MCF 10A (cell line): ENCODE results near the gene EVA1A. TPM values are rescaled to one million over a fixed set of nuclear protein-coding genes. Genes with fewer than 3 reads are reported as not detected.
"Not testable (repeated sequence)": the region's sequence is repeated elsewhere in the genome, so short reads cannot be mapped to it uniquely, and the experiment has no call there.

Experiments
- BruUV-seq: library from RNA; stranded (reverse); fragments of 400-500 nt; replicated peaks from 2 replicates; lab custom pipeline; 2021; lab: Mats Ljungman, UMichigan
- CTCF ChIA-PET: fragments of 300-600 bp; sonication (Branson Sonifier 250); formaldehyde crosslinking; extraction: SDS; loops from one replicate; lab custom pipeline; 2021; ENCODE audit warnings: antibody characterized with exemption, inconsistent platforms; lab: Yijun Ruan, JAX
- POLR2A ChIA-PET: fragments of 300-600, 350-650 bp; sonication (Branson Sonifier 250); formaldehyde crosslinking; extraction: SDS; loops from one replicate; lab custom pipeline; 2020; ENCODE audit warnings: antibody characterized with exemption, inconsistent platforms; lab: Yijun Ruan, JAX
- DNase-seq: peaks from one replicate; pipeline ENCODE4 v3.0.0-alpha.2; 2018; ENCODE audit not compliant: unreplicated experiment
- H3K27ac Mint-ChIP-seq: one replicate; pipeline ENCODE4 v1.8.0; 2022; ENCODE audit warnings: mild to moderate bottlenecking, low read depth, mixed read lengths; ENCODE audit not compliant: unreplicated experiment
- H3K27me3 Mint-ChIP-seq: one replicate; pipeline ENCODE4 v1.8.0; 2022; ENCODE audit warnings: mixed read lengths; ENCODE audit not compliant: insufficient read depth, unreplicated experiment
- H3K36me3 Mint-ChIP-seq: one replicate; pipeline ENCODE4 v1.8.0; 2022; ENCODE audit warnings: mild to moderate bottlenecking, moderate library complexity, mixed read lengths; ENCODE audit not compliant: insufficient read depth, unreplicated experiment
- H3K4me1 Mint-ChIP-seq: one replicate; pipeline ENCODE4 v1.8.0; 2022; ENCODE audit warnings: mixed read lengths; ENCODE audit not compliant: insufficient read depth, unreplicated experiment
- H3K4me3 Mint-ChIP-seq: one replicate; pipeline ENCODE4 v1.8.0; 2022; ENCODE audit warnings: mild to moderate bottlenecking, moderate library complexity, mixed read lengths; ENCODE audit not compliant: unreplicated experiment
- H3K9me3 Mint-ChIP-seq: one replicate; pipeline ENCODE4 v1.8.0; 2022; ENCODE audit warnings: mixed read lengths; ENCODE audit not compliant: unreplicated experiment
- intact Hi-C: fragments of 100-400 bp; cut with micrococcal nuclease; formaldehyde crosslinking; loops from 2 replicates; pipeline ENCODE4 v1.14.1; 2022
- total RNA-seq: library from RNA; stranded (reverse); gene quantifications from 2 replicates; pipeline ENCODE4 v1.2.3, GENCODE V29; 2022
- TF ChIP-seq, protein P1 (sequence below): fragments of 200-600 bp; IDR thresholded peaks from one replicate; pipeline ENCODE4 v1.8.0; 2022; ENCODE audit warnings: antibody characterized with exemption, mild to moderate bottlenecking; ENCODE audit not compliant: unreplicated experiment

Gene EVA1A
- total RNA-seq, 1 experiment from 2014 or later, result 14.4 TPM

DNA sequence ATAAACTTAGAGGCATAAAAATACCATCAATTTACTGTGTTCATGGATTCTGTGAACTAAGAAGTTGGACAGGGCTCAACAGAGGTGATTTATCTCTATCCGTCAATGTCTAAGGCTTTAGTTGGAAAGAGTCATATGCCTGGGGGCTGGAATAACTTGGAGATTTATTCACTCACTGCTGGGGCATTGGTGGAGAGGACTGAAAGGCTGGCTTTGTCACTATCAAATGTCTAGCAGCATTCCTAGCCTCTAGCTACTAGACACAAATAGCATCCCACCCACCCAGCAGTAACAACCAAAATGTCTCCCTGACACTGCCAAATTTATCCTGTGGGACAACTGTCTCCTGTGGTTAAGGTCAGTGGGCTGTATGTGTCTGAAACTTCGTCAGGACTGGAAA, 71.0 kb downstream of the EVA1A start:
- peaks cover 9% of the 10 kb centered on the region for H3K9me3 Mint-ChIP-seq
- intact Hi-C loops, result no loop called here
- H3K4me1 Mint-ChIP-seq, result no peaks in the 10 kb centered on the region
- DNase-seq, result no peak
- no TSS peak for BruUV-seq
- ChIA-PET POLR2A (interaction anchor here (0.5 kb wide), 1 partner anchor 283 kb away, joined by 3 read pairs; no protein-coding TSS in a partner anchor), CTCF (interaction anchor here (1.0 to 1.2 kb wide), 3 partner anchors 20 to 121 kb away, joined by 3 read pairs; no protein-coding TSS in a partner anchor)
- TF ChIP-seq, protein P1, sequence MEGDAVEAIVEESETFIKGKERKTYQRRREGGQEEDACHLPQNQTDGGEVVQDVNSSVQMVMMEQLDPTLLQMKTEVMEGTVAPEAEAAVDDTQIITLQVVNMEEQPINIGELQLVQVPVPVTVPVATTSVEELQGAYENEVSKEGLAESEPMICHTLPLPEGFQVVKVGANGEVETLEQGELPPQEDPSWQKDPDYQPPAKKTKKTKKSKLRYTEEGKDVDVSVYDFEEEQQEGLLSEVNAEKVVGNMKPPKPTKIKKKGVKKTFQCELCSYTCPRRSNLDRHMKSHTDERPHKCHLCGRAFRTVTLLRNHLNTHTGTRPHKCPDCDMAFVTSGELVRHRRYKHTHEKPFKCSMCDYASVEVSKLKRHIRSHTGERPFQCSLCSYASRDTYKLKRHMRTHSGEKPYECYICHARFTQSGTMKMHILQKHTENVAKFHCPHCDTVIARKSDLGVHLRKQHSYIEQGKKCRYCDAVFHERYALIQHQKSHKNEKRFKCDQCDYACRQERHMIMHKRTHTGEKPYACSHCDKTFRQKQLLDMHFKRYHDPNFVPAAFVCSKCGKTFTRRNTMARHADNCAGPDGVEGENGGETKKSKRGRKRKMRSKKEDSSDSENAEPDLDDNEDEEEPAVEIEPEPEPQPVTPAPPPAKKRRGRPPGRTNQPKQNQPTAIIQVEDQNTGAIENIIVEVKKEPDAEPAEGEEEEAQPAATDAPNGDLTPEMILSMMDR, result no peak
- no peak overlapping the region for H3K27ac Mint-ChIP-seq
- no peaks in the 10 kb centered on the region for H3K27me3 Mint-ChIP-seq
- H3K4me3 Mint-ChIP-seq, result no peak overlapping the region
- H3K36me3 Mint-ChIP-seq, result peaks cover 8% of the 10 kb centered on the region

DNA sequence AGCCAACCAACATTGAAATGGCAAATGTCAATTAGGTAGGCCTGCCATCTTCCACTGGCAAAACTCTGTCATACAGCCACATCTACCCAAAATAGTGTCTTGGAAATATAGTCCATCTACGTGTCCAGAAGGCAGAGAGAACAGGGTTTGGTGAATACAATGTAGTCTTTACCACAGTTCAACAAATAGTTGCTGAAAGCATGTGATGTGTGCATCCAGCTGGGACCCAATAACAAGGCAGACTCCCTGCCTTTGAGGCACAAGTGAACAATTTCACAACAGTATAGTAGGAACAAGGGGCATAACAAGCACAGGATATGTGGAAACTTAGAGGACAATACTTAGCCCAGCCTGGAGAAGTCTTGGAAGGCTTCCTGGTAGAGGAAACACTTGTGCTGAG, 72.6 kb downstream of the EVA1A start:
- H3K4me1 Mint-ChIP-seq, result no peaks in the 10 kb centered on the region
- peaks cover 2% of the 10 kb centered on the region for H3K36me3 Mint-ChIP-seq
- no peaks in the 10 kb centered on the region for H3K27me3 Mint-ChIP-seq
- ChIA-PET POLR2A (interaction anchor here (1.1 kb wide), 1 partner anchor 37 kb away, joined by 4 read pairs; no protein-coding TSS in a partner anchor), CTCF (interaction anchor here (0.9 kb wide), 1 partner anchor 14 kb away, joined by 3 read pairs; no protein-coding TSS in a partner anchor)
- no TSS peak for BruUV-seq
- intact Hi-C loops, result no loop called here
- no peak overlapping the region for H3K27ac Mint-ChIP-seq
- peaks cover 9% of the 10 kb centered on the region for H3K9me3 Mint-ChIP-seq
- no peak overlapping the region for H3K4me3 Mint-ChIP-seq
- TF ChIP-seq, protein P1, result no peak
- DNase-seq, result no peak

DNA sequence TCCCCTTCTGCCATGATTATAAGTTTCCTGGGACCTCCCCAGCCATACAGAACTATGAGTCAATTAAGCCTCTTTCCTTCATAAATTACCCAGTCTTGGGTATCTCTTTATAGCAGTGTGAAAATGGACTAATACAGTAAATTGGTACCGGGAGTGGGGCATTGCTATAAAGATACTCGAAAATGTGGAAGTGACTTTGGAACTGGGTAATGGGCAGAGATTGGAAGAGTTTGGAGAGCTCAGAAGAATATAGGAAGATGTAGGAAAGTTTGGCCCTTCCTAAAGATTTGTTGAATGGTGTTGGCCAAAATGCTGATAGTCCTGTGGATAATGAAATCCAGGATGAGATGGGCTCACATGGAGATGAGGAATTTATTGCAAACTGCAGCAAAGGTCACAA, 74.0 kb downstream of the EVA1A start:
- H3K4me3 Mint-ChIP-seq, H3K9me3 Mint-ChIP-seq, intact Hi-C loops, H3K27ac Mint-ChIP-seq, DNase-seq, BruUV-seq, H3K27me3 Mint-ChIP-seq, H3K36me3 Mint-ChIP-seq, H3K4me1 Mint-ChIP-seq: not testable (repeated sequence)
- ChIA-PET POLR2A (interaction anchor here (0.6 kb wide), 1 partner anchor 37 kb away, joined by 3 read pairs; no protein-coding TSS in a partner anchor), CTCF (interaction anchor here (0.7 to 1.0 kb wide), 2 partner anchors 119 to 120 kb away, joined by 3 to 4 read pairs; no protein-coding TSS in a partner anchor)

DNA sequence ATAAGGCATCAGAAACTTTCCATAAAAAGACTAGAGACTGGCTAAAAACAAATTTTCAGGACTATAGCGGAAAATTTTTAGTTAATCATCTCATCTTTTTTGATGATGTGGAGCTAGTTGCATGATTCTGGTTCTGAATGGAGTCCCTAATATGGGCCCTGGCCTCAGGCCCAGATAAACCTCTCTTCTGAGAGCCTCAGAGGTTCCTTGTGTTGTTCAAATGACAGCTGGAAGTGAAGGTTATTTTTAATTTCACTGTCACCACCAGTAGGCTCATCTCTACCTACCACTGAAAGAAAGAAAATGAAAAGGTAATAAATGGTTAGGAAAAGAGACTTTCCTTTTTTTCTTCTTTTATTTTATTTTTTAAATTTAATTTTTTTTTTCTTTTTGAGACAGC, 75.9 kb downstream of the EVA1A start:
- Mint-ChIP-seq H3K27ac (no peak overlapping the region), H3K9me3 (peaks cover 9% of the 10 kb centered on the region), H3K27me3 (no peaks in the 10 kb centered on the region), H3K4me1 (no peaks in the 10 kb centered on the region), H3K4me3 (no peak overlapping the region), H3K36me3 (no peaks in the 10 kb centered on the region)
- TF ChIP-seq, protein P1, result no peak
- ChIA-PET CTCF (no interaction called here), POLR2A (no interaction called here)
- intact Hi-C loops, result no loop called here
- no peak for DNase-seq
- no TSS peak for BruUV-seq
